ENCODE measurements around the gene NHSL2. TPM values are rescaled to one million over a fixed set of nuclear protein-coding genes. Genes with fewer than 3 reads are reported as not detected.
"Not testable (repeated sequence)": the region's sequence is repeated elsewhere in the genome, so short reads cannot be mapped to it uniquely, and the experiment has no call there.

Gene NHSL2
- total and polyA plus RNA-seq, 8 donors, result under 0.01 to 6.4 (median 1.7) TPM

DNA sequence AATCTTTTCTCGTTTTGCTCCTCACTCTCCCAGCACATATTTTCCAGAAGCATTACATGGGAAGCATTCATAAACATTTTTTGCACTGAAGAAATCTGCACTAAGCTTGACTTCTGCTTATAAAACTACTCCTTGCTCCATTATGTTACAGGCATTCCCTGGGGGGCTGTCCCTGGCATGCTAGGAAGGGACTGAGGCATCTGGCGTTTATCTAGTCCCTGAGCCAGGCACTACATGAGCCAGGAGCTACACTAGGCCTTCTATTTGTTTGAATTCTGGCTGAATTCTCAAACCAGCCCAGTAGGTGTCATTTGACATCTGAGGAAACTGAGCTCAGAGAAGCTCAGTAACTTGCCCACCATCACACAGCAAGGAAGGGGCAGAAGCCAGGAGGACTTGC is 43.3 kb downstream of the NHSL2 start:
- intact Hi-C loops (cut with DNase I; ENCODE audit: low total_unique reads), result no loop called here
- TF ChIP-seq EP300 (IDR thresholded peaks at IDR 0.05) (no peak), POLR2AphosphoS5 (IDR thresholded peaks at IDR 0.05) (no peak), POLR2A (IDR thresholded peaks at IDR 0.05) (no peak)
- TF ChIP-seq, protein P1, sequence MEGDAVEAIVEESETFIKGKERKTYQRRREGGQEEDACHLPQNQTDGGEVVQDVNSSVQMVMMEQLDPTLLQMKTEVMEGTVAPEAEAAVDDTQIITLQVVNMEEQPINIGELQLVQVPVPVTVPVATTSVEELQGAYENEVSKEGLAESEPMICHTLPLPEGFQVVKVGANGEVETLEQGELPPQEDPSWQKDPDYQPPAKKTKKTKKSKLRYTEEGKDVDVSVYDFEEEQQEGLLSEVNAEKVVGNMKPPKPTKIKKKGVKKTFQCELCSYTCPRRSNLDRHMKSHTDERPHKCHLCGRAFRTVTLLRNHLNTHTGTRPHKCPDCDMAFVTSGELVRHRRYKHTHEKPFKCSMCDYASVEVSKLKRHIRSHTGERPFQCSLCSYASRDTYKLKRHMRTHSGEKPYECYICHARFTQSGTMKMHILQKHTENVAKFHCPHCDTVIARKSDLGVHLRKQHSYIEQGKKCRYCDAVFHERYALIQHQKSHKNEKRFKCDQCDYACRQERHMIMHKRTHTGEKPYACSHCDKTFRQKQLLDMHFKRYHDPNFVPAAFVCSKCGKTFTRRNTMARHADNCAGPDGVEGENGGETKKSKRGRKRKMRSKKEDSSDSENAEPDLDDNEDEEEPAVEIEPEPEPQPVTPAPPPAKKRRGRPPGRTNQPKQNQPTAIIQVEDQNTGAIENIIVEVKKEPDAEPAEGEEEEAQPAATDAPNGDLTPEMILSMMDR (IDR thresholded peaks at IDR 0.05), result no peak
- no peaks in the 10 kb centered on the region for H3K36me3 ChIP-seq
- WGBS, 5 donors, result 34 to 80% (median 65%) methylated on average over 1 to 2 of the region's 2 CpGs
- peaks cover 0 to 32% (median 0%) of the 10 kb centered on the region in 3 donors for H3K27me3 ChIP-seq
- no peak overlapping the region for H3K4me3 ChIP-seq
- no peaks in the 10 kb centered on the region for H3K9me3 ChIP-seq
- H3K4me1 ChIP-seq, result peaks cover 0 to 9% (median 0%) of the 10 kb centered on the region in 4 donors
- no peak overlapping the region for H3K27ac ChIP-seq
- no peak for DNase-seq

DNA sequence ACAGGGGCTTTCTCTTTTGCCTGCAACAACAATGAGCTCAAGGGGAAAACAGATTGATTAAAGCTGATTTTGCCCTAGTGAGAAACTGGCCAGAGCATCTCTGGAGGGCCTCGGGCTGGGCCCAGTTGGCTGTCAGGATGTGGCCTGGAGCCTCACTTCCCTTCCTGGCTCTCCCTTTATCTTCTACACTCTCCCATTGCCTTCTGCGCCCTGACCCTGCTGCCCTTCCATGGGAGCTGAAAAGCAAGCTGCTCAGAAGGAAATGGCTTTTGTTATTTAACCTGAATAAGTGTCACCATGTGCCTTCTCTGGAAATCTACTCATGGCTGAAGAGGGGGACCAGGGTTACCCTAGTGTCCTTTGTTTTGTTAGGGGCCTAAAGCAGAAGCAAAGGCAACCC is 43.8 kb downstream of the NHSL2 start:
- no peak for TF ChIP-seq POLR2A (IDR thresholded peaks at IDR 0.05)
- Histone ChIP-seq H3K27ac (no peak overlapping the region), H3K36me3 (no peaks in the 10 kb centered on the region), H3K9me3 (no peaks in the 10 kb centered on the region), H3K4me3 (no peak overlapping the region), H3K4me1 (peaks cover 0 to 9% (median 0%) of the 10 kb centered on the region in 4 donors), H3K27me3 (peaks cover 0 to 27% (median 0%) of the 10 kb centered on the region in 3 donors)
- no peak for DNase-seq
- 25 to 83% (median 63%) methylated on average over 1 to 2 of the region's 2 CpGs for WGBS, 5 donors
- intact Hi-C loops (cut with DNase I; ENCODE audit: low total_unique reads), result no loop called here

DNA sequence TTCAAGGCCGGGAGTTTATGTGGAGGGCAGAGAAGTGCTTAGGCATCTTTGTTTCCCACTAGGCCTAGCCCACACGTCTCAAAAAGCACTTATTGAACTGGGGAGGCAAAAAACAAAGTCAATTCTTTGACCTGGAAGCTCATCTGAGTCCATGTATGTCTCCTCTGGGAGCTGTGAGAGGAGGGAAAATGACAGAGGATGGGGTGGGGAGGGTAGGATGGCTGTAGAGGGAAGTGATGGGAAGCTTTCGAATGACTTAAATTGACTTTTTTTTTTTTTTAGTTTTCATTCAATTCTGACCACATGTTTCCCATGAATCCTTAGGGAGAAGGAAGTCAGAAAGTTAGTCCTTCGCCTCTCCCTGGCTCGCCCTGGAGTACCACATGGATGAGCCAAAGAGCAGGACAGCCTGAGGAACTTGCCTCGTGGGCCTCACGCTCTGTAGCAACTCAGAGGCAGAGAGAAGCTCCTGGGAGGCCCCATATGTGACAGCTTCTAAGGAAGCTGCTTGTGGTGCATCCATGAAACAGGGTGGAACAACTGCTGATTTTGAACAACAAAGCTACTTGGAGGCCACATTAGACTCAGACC is 45.0 kb downstream of the NHSL2 start:
- 75 to 88% (median 80%) methylated on average over 7 of the region's 7 CpGs for WGBS, 5 donors
- DNase-seq, result no peak
- no peaks in the 10 kb centered on the region for H3K36me3 ChIP-seq
- intact Hi-C loops (cut with DNase I; ENCODE audit: low total_unique reads), result no loop called here
- H3K27me3 ChIP-seq, result peaks cover 0 to 15% (median 0%) of the 10 kb centered on the region in 3 donors
- peaks cover 0 to 4% (median 0%) of the 10 kb centered on the region in 4 donors for H3K9me3 ChIP-seq
- no peak overlapping the region for H3K4me3 ChIP-seq
- TF ChIP-seq, protein P1 (IDR thresholded peaks at IDR 0.05), result no peak
- no peak for TF ChIP-seq EP300 (IDR thresholded peaks at IDR 0.05)
- TF ChIP-seq POLR2A (IDR thresholded peaks at IDR 0.05), result no peak
- no peak for TF ChIP-seq POLR2AphosphoS5 (IDR thresholded peaks at IDR 0.05)
- no peak overlapping the region for H3K27ac ChIP-seq
- peaks cover 0 to 9% (median 0%) of the 10 kb centered on the region in 4 donors for H3K4me1 ChIP-seq

DNA sequence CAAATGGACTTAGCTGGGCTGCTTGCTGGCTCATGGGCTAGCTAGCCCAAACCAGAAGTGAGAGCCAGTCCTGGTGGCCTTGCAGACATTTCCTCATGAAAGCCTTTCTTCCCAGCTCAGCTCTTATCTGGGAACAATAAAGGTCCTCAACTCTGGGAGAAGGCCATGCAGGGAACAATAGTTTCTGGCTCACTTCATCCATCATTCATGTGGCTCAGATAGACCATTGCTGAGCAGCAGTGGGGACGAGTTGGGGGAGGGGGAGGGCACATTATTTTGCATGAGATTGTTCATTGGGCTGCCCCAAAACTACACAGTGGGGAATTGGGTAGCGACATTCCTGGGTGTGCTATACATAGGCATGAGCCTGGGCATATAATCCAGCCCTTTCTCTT is 47.6 kb downstream of the NHSL2 start:
- H3K9me3 ChIP-seq, result peaks cover 0 to 7% (median 0%) of the 10 kb centered on the region in 4 donors
- H3K4me3 ChIP-seq, result no peak overlapping the region
- TF ChIP-seq EP300 (IDR thresholded peaks at IDR 0.05) (no peak), POLR2AphosphoS5 (IDR thresholded peaks at IDR 0.05) (no peak), POLR2A (IDR thresholded peaks at IDR 0.05) (no peak)
- TF ChIP-seq, protein P1 (IDR thresholded peaks at IDR 0.05), result no peak
- peaks cover 0 to 7% (median 0%) of the 10 kb centered on the region in 3 donors for H3K27me3 ChIP-seq
- H3K4me1 ChIP-seq, result peaks cover 0 to 9% (median 0%) of the 10 kb centered on the region in 4 donors
- H3K36me3 ChIP-seq, result no peaks in the 10 kb centered on the region
- 37 to 60% (median 57%) methylated on average over 2 of the region's 2 CpGs for WGBS, 5 donors
- intact Hi-C loops (cut with DNase I; ENCODE audit: low total_unique reads), result no loop called here
- no peak for DNase-seq
- no peak overlapping the region for H3K27ac ChIP-seq

DNA sequence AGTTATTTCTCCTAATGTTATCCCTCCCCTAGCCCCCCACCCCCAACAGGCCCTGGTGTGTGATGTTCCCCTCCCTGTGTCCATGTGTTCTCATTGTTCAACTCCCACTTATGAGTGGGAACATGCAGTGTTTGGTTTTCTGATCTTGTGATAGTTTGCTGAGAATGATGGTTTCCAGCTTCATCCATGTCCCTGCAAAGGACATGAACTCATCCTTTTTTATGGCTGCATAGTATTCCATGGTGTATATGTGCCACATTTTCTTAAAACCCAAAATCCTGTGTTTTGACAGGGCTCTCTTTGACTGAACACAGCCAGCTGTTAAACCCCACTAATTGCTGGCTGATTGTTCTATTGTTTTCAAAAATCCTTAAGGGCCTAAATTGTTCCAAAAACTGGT is 53.5 kb downstream of the NHSL2 start:
- H3K27ac ChIP-seq; H3K36me3 ChIP-seq; DNase-seq; H3K4me1 ChIP-seq; intact Hi-C loops (cut with DNase I; ENCODE audit: low total_unique reads); H3K27me3 ChIP-seq; H3K4me3 ChIP-seq: not testable (repeated sequence)
- peaks cover 0 to 12% (median 0%) of the 10 kb centered on the region in 4 donors for H3K9me3 ChIP-seq
